22Rv1 (cell line): ENCODE results near the gene ZNF423.

Experiments used
- CTCF ChIP-seq: fragments of 450-650 bp; IDR thresholded peaks from 2 replicates; pipeline ENCODE4 v1.5.1; 2017; ENCODE audit warnings: mild to moderate bottlenecking
- ZFX ChIP-seq: fragments of 450-650 bp; IDR thresholded peaks from 2 replicates; pipeline ENCODE4 v1.6.1; 2017; ENCODE audit warnings: antibody characterized with exemption, borderline replicate concordance

- no peak for TF ChIP-seq CTCF
- no peak for TF ChIP-seq ZFX
Measured at GRCh38 chr16:49560004-49560830, 295.7 kb downstream of the ZNF423 start.
